HG03064 (cell line): ENCODE measurements around the gene BMP7.
"Not testable (repeated sequence)": the region's sequence is repeated elsewhere in the genome, so short reads cannot be mapped to it uniquely, and the experiment has no call there.

Experiments used
- ATAC-seq: cut with Tn5 transposase; IDR thresholded peaks from one replicate; pipeline ENCODE4 v1.9.1; 2021; ENCODE audit warnings: low read depth; ENCODE audit not compliant: unreplicated experiment

The BMP7 gene

DNA sequence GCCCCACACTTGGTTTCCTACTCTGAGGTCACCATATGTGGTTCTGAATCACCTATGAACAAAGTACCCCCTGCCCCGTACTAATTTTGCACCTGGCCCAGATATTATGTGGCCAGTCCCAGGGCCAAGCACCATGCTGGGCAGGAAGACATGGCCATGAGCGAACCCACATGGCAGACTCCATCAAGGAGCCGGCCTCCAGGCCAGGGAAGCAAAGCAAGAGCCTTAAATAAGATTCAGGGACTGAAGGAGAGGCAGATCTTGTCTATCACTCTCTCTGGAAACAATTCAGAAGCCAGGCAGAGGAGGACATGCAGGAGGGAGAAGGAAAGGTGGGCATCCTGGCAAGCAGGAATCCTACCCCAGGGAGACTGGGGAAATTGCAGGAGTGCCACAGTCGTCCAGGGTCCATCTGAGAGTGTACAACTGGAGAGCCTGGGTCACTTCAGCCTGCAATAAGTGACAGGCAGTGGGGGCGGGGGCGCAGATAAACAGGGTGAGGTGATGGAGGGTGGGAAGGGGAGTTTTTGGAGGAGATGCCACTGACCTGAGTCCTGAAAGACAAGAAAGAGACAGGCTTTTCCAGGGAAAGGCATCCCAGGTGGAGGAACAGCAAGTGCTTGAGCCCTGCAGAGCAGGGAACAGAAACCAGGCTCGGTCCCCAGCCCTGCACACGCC lies 2.1 kb upstream of the BMP7 start:
- no peak for ATAC-seq

DNA sequence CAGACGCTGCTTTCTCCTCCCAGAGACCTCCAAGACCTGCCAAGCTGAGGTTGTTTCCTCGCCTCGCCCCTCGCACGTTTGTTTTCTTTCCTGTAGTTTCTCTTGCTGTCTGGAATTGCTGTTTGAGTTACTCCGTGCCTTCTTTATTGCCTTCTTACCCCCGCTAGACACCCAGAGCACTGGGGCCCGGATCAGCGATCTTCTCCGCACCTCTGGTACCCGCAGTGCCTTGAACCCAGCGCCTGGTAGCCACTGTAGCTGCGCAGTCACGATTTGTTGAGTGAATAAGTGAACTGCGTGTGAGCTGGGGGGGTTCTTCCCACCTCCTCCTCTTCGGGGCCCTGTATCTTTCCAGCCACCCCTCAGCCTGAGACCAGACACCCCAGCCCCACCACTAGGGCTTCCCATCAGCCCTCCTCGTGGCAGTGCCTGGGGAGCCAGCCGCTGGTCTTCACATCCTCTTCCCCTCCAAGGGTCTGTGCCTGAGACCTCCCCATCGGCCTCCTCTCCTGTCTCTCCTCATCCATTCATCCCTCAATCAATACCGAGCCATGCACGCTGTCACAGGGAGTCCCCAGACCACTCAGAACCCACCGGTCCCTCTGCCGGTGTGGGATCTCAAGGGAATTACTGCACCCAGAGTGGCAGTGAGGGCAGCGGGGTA lies 849 bp upstream of the BMP7 start:
- no peak for ATAC-seq

DNA sequence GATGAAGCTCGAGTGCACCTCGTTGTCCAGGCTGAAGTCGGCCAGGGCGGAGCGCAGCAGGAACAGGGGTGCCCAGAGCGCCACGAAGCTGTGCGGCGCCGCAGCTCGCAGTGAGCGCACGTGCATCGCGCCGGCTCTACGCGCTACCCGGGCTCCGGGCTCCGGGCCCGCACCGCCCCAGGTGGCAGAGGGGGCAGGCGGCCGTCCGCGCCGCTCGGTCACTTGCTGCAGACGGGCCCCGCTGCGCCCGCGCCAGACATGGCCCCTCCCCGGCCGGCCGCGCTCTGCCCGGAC lies 497 bp downstream of the BMP7 start:
- no peak for ATAC-seq

DNA sequence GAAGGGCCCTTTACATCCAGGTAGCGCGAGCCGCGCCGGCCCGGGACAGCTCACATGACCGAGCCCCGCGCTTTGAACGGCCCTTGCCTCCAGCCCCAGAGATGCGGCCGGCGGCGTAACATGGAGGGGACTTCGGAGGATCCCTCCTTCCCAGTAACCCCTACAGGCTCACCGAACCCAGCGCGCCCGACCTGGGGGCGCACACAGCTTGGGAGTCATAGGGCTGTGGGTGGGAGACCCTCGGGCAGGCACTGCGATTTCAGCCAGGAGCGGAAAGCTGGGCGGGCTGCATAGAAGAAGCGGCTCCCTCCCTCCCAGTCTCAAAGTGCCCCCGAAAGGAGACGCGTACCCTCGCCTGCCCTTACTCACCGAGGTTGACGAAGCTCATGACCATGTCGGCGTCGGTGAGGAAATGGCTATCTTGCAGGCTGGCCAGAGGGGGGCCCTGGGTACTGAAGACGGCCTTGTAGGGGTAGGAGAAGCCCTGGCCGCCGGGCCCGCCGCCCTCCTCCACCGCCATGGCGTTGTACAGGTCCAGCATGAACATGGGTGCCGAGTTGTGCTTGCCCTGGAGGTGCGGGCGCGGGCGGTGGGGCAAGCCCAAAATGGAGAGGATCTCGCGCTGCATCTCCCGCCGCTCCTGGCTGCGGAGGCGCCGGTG lies 975 bp downstream of the BMP7 start:
- no peak for ATAC-seq

DNA sequence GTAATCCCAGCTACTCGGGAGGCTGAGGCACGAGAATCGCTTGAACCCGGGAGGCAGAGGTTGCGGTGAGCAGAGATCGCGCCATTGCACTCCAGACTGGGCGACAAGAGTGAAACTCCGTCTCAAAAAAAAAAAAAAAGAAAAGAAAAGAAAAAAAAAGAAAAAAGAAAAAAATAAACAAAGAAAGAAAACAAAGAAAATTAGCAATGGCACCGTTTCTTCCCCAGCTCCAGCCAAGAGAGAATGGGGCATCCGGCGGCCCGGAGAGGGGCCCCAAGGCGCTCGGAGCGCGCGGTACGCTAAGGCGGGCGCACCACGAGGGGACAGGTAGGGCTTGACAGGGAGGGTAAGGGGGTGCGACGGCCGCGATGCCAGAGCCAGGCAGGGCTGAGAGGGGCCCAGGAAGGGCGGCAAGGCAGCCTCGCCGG lies 1.5 kb downstream of the BMP7 start:
- not testable (repeated sequence) for ATAC-seq

DNA sequence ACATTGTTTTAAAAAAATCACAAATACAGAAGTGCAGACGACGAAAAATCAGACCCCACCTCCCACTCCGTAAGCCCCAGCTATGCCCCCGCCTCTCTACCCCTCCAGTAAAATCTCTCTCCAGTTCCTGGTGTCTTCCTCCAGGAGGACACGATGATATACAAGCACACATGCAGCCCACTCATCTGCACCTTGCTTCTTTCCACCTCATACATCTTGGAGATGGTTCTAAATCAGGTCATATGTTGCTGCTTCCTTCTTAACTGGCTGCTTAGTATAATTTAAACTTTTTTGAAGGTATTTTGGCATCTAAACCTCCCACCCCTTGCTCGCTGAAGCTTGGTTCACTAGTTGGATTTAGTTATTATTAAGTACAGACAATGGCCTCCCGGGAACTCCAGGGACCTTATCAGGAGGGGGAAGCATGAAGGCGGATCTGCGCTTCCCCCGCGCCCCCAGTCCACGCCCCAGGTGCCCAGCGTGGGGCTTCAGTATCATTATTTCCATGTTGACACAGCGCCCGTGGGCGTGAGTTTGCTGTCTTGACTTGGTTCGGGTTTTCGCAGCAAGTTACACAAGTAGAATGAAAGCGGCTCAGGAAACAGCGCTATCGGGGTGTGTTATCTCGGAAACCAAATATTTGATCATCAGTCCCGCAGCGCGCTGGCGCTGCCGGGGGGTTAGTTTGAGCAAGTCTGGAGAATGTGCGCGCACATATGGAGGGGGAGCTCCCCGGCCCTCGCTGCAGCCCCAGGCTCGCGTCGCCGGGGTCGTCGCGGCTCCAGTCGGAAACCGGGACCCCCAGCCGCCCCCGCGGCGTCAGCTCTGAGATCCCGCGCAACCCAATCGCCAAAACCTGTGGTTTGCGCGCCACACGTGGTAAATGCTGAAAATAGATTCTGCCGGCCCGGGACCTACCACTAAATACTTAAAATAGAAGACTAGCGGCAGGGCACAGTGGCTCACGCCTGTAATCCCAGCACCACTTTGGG lies 2.3 kb downstream of the BMP7 start:
- ATAC-seq, result no peak

DNA sequence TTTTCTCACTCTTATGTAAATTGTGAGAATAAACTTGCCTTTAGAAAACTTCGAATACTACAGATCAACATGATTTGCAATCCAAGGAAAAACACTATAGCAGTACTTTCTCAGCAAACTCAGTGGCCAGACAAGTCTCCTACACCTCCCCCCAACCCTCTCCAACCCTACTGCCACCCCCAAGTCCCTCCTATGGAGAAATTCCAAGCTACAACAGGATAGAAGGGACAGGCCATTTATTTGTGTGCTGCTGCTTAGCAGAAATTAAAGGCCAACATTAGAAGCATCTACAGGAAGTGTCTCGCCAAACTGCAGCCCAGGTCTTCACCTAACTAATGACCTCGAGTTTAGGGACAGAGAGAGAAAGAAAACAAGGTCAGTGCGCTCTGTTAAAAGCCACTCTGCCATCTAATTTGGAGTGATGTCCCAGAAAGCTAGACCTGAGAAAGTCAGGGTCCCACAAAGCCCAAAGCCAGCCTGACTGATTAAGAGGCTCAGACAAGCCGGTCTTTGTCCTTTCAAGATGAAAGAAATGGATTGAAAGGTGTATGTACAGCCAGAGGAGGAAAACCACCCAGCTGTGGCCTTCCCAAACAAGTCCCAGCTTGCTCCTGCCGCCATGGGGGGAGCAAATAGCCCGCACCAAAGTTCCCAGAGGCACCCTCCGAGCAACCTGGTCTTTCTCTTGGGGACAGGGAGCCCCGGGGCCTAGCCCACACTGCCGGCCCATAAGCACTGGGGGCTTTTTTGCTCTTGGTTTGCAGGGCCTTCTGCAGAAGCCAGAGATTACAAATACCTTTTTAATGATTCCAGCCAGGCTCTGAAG lies 3.4 kb downstream of the BMP7 start:
- no peak for ATAC-seq

DNA sequence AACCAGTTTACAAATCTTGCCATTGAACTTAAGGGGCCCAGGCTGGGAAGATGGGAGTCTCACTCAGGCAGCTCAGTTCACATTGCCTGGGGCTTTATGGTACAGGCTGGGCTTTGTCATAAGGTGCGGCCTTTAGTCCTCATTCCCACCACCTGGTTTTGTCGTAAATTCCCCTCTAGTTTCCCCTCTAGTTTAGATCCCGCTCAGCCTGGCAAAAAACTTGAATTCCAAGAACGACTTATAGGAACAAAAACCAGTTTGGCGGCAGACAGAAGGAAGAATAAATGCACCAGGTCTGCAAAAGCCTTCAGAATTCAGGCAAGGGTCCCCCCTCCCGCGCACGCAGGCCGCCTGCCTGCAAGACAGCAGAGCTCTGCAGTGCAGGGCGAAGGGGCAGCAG lies 4.1 kb downstream of the BMP7 start:
- no peak for ATAC-seq

DNA sequence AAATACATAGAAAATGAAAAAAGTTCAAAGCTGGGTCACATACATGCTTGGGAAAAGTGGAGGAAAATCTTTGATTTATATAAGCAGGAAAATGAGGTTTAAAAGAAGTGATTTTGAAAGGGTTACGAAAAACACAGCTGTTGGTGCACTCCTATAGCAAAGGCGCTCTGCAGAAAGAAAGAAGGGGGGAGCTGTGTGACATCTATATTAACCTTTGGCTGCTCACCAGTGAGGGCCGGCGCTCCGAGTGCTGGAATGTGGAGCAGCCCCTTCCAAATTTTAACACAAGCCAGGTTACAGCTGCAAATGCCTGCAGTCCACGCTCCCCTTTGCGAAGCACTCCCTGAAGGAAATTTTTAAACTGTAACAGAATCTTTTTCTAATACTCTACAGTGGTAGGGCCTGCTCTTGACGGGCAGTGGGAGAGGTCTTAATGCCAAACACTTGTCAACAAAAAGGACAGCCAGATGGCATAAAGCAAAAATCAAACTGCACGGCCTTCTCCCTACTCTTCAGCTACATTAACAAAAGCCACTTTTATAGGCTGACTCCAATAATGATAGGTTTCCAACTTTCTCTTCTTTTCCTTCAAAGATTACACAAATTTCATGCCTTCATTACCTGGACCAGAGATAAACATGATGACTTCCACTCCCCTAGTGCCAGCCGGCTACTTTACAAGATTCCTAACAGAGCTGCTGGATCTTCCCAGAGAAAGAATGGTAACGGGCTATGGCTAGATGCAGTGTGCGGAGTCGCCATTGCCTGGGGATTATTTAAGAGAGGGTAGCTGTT lies 4.8 kb downstream of the BMP7 start:
- no peak for ATAC-seq

DNA sequence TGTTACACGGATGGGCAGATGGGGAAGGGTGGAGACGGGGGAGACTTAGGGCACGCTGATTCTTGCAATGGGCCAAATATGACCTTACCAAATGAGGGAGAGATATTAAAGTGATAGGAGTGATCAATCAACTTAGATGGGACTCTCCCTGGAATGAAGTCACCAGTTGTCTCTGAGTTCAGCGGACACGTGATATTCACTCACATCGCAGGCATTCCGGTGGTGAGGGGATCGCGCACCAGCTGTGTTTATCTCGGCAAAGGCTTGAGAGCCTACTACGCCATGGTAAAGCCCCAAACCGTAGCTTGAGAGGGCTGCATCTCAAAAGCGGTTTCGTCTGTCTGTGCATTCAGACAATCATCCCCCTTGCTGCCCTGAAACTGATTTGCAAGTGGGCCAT lies 5.5 kb downstream of the BMP7 start:
- ATAC-seq, result no peak

DNA sequence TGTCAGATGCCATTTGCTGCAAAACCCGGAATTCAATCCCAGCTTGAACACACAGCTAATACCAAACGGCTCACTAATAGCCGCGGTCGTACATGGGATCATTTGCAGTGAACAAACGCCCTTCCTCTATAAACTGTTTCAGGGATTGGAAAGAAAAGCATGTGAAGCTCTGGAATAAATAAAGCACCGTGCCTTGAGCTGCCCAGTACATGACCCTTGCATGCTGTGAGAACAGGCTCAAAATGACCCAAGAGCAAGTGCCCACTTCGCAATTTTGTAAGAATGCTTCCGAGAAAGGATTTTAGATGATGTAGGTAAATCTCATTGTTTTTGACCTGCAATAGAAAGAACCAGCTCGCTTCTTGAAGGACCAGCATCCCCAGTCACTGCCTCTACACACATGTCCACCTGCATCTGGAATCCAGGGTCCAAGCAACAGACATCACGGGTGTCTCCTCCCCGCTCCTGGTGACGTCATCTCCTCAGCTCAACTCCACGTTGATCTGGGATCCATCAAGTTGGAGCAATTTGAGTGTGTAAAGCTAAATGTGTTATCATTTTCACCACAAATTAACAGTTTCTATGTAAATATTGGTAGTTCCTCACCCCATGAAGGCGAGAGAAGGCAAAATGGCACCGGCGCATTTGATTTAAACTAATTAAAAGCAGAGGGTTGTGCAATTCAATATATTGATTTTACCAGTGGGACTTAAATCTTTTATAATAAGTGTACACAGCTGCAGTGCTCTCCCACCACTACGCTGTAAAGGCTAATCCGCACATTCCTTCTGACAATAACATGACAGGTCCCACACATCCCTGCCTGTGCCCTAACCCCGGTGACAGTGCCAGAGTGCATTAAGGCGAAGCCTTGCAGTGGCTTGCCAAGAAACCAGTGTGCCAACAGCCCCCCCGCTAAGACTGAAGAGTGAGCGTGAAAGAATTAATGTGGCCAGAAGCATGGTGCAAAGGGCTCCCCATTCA lies 6.2 kb downstream of the BMP7 start:
- no peak for ATAC-seq

DNA sequence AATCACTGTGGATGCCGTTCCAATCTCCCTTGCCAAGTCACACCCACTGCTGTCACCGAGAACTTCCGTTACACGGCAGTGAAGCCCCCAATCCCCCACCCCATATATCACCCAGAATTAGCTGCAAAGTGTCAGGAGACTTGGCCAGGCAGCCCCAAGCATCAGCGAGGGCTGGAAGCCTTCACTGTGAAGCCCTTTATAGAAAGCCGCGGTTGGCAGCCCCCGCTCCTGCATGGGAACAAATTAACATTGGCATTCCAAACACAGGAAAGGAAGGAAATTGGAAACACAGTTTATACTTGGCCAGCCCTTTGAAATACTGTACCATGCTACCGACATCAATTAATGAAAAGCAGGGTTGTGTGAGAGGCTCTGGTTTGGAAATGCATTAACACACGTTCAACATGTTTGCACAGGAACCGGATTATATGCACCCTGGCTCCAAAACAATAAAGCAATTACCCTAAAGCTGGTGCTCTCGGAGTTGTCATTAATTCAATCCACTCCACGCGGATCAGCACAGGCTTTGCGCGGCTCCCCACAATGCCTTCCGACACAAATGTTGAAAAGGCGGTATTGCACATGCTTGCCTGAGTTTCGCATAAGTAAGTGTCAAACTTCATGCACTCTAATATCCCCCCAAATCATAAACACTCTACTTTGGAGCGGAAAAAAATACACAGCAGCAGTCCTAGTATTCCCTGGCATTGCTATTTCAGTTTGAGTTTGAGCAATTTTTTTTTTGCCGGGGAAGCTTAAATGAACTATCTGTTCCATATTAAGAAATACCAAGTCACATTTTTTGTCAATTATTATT lies 7.1 kb downstream of the BMP7 start:
- ATAC-seq, result no peak

DNA sequence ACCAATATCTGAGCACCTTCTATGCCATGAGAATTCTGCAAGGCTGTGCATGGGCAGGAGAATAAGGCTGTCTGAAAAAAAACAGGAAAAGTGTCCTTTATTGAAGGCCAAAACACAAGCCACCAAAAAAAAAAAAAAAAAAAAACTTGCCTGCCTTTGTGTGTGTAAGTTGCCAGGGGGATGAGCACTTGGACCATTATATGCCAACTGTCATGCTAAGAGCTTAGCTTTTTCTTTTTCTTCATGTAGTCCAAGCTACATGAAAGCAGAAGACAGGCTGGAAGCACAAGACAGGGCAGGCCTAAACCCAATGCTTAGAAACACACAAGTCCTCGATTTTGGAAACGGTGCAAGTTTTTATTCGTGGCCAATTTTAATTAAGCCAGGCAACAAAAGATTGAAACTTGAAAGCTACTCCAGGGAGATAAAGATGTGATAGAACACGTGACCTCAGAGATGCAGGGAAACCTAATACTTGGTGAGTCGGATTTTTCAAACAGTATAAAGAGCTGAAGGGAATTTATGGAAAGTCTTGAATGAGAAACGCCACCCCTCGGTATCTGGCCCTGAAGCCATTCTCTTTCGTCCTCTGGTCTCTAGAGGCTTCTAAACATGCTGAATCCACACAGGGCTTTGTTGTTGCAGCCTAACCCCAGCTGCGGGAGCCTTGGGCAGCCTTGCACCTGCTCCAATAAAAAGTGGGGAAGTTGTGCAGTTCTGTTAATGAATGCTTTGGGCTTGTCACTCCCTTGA lies 8.6 kb downstream of the BMP7 start:
- ATAC-seq, result no peak

DNA sequence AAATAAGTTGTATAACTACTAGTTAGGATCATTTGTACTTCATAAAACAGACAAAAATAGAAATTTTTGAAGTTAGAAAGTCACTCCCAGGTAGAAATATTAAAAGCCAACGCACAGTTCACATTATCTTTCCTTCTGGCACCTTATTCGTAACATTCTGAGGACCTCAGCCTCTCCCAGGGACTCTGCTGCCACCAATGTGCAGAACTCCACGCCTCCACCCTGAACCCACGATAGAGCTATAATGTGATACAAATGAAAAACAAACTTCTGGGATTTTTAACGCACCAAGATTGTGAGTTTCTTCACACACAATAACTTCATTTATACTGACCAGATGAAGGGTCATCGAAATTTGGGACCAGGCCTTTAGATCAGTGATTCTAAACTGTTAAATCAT lies 9.5 kb downstream of the BMP7 start:
- ATAC-seq, result no peak

DNA sequence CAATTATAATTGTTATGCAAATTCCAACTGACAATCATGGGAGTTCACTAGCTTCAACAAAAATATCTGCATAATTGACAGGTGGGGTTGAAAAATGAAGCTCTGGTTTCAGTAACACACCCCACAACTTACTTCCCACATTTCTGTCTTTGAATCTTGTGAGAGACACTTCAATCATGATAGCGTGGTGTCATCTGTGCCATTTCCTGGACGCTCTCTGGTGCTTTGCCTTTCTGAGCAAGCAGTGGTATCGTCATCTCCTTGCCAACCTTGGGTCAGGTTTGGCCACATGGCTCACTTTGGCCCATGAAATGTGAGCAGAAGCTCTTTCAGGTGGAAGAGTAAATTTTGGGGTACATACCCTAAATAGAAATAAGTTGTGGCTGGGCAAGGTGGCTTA lies 10.2 kb downstream of the BMP7 start:
- ATAC-seq, result no peak

DNA sequence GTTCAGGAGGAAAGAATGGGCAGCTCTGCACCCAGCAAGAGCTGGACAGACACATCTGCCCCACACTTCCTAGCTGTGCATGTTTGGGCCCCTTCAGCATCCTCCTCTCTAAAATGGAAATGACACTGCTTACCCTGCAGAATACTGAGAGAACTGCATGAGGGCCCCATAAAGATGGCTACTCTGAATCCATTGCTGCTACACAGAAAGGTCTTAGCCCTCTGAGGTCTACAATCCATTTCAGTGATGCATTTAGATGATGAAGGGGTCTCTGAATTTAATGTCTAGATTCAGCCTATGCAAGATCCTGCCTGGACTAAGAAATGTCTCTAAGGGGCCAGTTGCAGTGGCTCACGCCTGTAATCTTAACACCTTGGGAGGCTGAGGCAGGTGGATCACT lies 11.3 kb downstream of the BMP7 start:
- no peak for ATAC-seq
